SK-N-SH (cell line): Measurements from ENCODE around the gene PPP1R12B. TPM values are rescaled to one million over a fixed set of nuclear protein-coding genes. Genes with fewer than 3 reads are reported as not detected.

Source experiments
- CTCF ChIA-PET: fragments of 300-600, 350-600 bp; formaldehyde crosslinking; extraction: SDS; loops from one replicate; lab custom pipeline; 2021; lab: Yijun Ruan, JAX
- POLR2A ChIA-PET: fragments of 350-600 bp; sonication (Branson Sonifier 250); formaldehyde crosslinking; extraction: SDS; loops from one replicate; lab custom pipeline; 2020; ENCODE audit warnings: antibody characterized with exemption, inconsistent platforms; lab: Yijun Ruan, JAX
- DNase-seq: peaks from one replicate; pipeline ENCODE4 v3.0.0; 2012
- H2AFZ ChIP-seq: fragments of 200-600 bp; sonication (generic); 2 replicates; pipeline ENCODE4 v1.8.1; 2016; ENCODE audit warnings: antibody characterized with exemption, mild to moderate bottlenecking, low read depth
- H3F3A ChIP-seq: fragments of 200-600 bp; sonication (generic); replicated peaks from 2 replicates; pipeline ENCODE3; 2016; ENCODE audit warnings: antibody characterized with exemption, mild to moderate bottlenecking; ENCODE audit not compliant: insufficient read depth
- H3K27ac ChIP-seq, 2 experiments: fragments of 200-500 bp in 1 of 2; fragments of 200-600 bp in 1 of 2; sonication (Bioruptor generic) in 1 of 2; sonication (generic), shearing (Covaris generic) in 1 of 2; 2 replicates each; pipeline versions ENCODE4 v1.5.1 to v1.6.1; 2014 to 2016; ENCODE audit warnings: low read depth in 2 of 2, inconsistent platforms in 1 of 2, low read length in 1 of 2, mild to moderate bottlenecking in 1 of 2, mixed read lengths in 1 of 2
- H3K27me3 ChIP-seq: fragments of 200-600 bp; sonication (generic), shearing (Covaris generic); 2 replicates; pipeline ENCODE4 v1.6.1; 2016; ENCODE audit warnings: mixed run types; ENCODE audit not compliant: insufficient read depth
- H3K36me3 ChIP-seq, 2 experiments: fragments of 200-500 bp in 1 of 2; fragments of 200-600 bp in 1 of 2; sonication (Bioruptor generic) in 1 of 2; sonication (generic) in 1 of 2; replicated peaks in 1 of 2; 2 replicates each; pipeline versions ENCODE3 to v1.5.1; 2014 to 2016; ENCODE audit warnings: low read length in 1 of 2, mild to moderate bottlenecking in 1 of 2; ENCODE audit not compliant: insufficient read depth in 2 of 2, control insufficient read depth in 1 of 2
- H3K4me1 ChIP-seq, 2 experiments: fragments of 200-500 bp in 1 of 2; fragments of 200-600 bp in 1 of 2; sonication (Bioruptor generic) in 1 of 2; sonication (generic), shearing (Covaris generic) in 1 of 2; 2 replicates each; pipeline versions ENCODE4 v1.5.1 to v1.6.1; 2014 to 2016; ENCODE audit warnings: low read depth in 1 of 2, low read length in 1 of 2, mixed run types in 1 of 2; ENCODE audit not compliant: insufficient read depth in 2 of 2, control insufficient read depth in 1 of 2
- H3K4me2 ChIP-seq: fragments of 200-600 bp; sonication (generic), shearing (Covaris generic); 2 replicates; pipeline ENCODE4 v1.6.1; 2017; ENCODE audit warnings: mixed run types
- H3K4me3 ChIP-seq, 2 experiments: fragments of 200-500 bp in 1 of 2; fragments of 200-600 bp in 1 of 2; sonication (Bioruptor generic) in 1 of 2; sonication (generic), shearing (Covaris generic) in 1 of 2; 2 replicates each; pipeline versions ENCODE4 v1.5.1 to v1.8.1; 2014 to 2016; ENCODE audit warnings: low read depth in 2 of 2, inconsistent platforms in 1 of 2, low read length in 1 of 2, mild to moderate bottlenecking in 1 of 2, mixed read lengths in 1 of 2, moderate library complexity in 1 of 2
- H3K79me2 ChIP-seq: fragments of 200-600 bp; sonication (generic); 2 replicates; pipeline ENCODE4 v1.8.1; 2017; ENCODE audit warnings: mild to moderate bottlenecking; ENCODE audit not compliant: insufficient read depth
- H3K9ac ChIP-seq: fragments of 200-600 bp; sonication (generic); 2 replicates; pipeline ENCODE4 v1.6.1; 2017; ENCODE audit warnings: mixed run types
- H3K9me2 ChIP-seq: fragments of 200-600 bp; sonication (generic); 2 replicates; pipeline ENCODE4 v1.6.1; 2017; ENCODE audit warnings: mixed run types
- H3K9me3 ChIP-seq: fragments of 200-600 bp; sonication (generic); 2 replicates; pipeline ENCODE4 v1.6.1; 2017; ENCODE audit warnings: mixed run types, mild to moderate bottlenecking, moderate library complexity
- H4K20me1 ChIP-seq: fragments of 200-600 bp; sonication (generic); 2 replicates; pipeline ENCODE4 v1.6.1; 2017; ENCODE audit warnings: mild to moderate bottlenecking, mixed run types; ENCODE audit not compliant: insufficient read depth
- CHD2 ChIP-seq: fragments of 150-350 bp; IDR thresholded peaks from 2 replicates; pipeline ENCODE4 v1.6.1; 2018; ENCODE audit warnings: low read length; ENCODE audit not compliant: partially characterized antibody
- ELF1 ChIP-seq: IDR thresholded peaks from 2 replicates; pipeline ENCODE4 v1.4.0; 2012
- EP300 ChIP-seq, 2 experiments: IDR thresholded peaks; 2 replicates each; pipeline versions ENCODE4 v1.4.0 to v1.6.1; 2012; ENCODE audit warnings: borderline replicate concordance in 1 of 2, low read depth in 1 of 2, low read length in 1 of 2
- EZH2phosphoT487 ChIP-seq: fragments of 200-600 bp; sonication (generic); IDR thresholded peaks from 2 replicates; pipeline ENCODE4 v1.6.1; 2017; ENCODE audit warnings: low read depth, mixed run types, mild to moderate bottlenecking, antibody characterized with exemption, moderate library complexity, borderline replicate concordance
- FOXJ3 ChIP-seq: sonication (generic); formaldehyde crosslinking; IDR thresholded peaks from 2 replicates; pipeline ENCODE4 v1.5.1; 2020; ENCODE audit warnings: mild to moderate bottlenecking, missing genetic modification reagents
- FOXM1 ChIP-seq: IDR thresholded peaks from 2 replicates; pipeline ENCODE4 v1.4.0; 2012; ENCODE audit warnings: low read depth, mild to moderate bottlenecking
- GABPA ChIP-seq: IDR thresholded peaks from 2 replicates; pipeline ENCODE4 v1.4.0; 2012; ENCODE audit warnings: low read depth, mild to moderate bottlenecking
- GATA2 ChIP-seq: sonication (generic); formaldehyde crosslinking; IDR thresholded peaks from 2 replicates; pipeline ENCODE4 v1.5.0; 2020; ENCODE audit warnings: mild to moderate bottlenecking, missing genetic modification reagents
- JUND ChIP-seq: IDR thresholded peaks from 2 replicates; pipeline ENCODE4 v1.4.0; 2012
- MEF2A ChIP-seq: IDR thresholded peaks from 2 replicates; pipeline ENCODE4 v1.4.0; 2012; ENCODE audit warnings: low read depth, borderline replicate concordance
- MXI1 ChIP-seq: IDR thresholded peaks from 2 replicates; pipeline ENCODE4 v1.6.1; 2012; ENCODE audit warnings: mild to moderate bottlenecking, low read depth, low read length, improper control_type of control experiment
- NFIC ChIP-seq: IDR thresholded peaks from 2 replicates; pipeline ENCODE4 v1.4.0; 2012; ENCODE audit warnings: borderline replicate concordance
- NRF1 ChIP-seq: IDR thresholded peaks from 2 replicates; pipeline ENCODE4 v1.6.1; 2012; ENCODE audit warnings: low read depth, mild to moderate bottlenecking, low read length
- POLR2AphosphoS5 ChIP-seq: IDR thresholded peaks from 2 replicates; pipeline ENCODE4 v1.6.1; 2012; ENCODE audit warnings: low read depth, low read length
- RAD21 ChIP-seq: IDR thresholded peaks from 2 replicates; pipeline ENCODE4 v1.6.1; 2012; ENCODE audit warnings: mild to moderate bottlenecking, low read length
- RCOR1 ChIP-seq: fragments of 150-350 bp; IDR thresholded peaks from 2 replicates; pipeline ENCODE4 v1.6.1; 2017; ENCODE audit warnings: antibody characterized with exemption, low read length
- RFX5 ChIP-seq: IDR thresholded peaks from 2 replicates; pipeline ENCODE4 v1.6.1; 2012; ENCODE audit warnings: mild to moderate bottlenecking, improper control_type of control experiment, low read length
- RXRA ChIP-seq: IDR thresholded peaks from 2 replicates; pipeline ENCODE4 v1.4.0; 2012; ENCODE audit warnings: low read depth, mild to moderate bottlenecking, borderline replicate concordance
- SIN3A ChIP-seq: IDR thresholded peaks from 2 replicates; pipeline ENCODE4 v1.6.1; 2012; ENCODE audit warnings: low read depth, mild to moderate bottlenecking, low read length, moderate library complexity, borderline replicate concordance
- SMC3 ChIP-seq: IDR thresholded peaks from 2 replicates; pipeline ENCODE4 v1.6.1; 2012; ENCODE audit warnings: low read depth, low read length, improper control_type of control experiment
- TAF1 ChIP-seq: IDR thresholded peaks from 2 replicates; pipeline ENCODE4 v1.6.1; 2012; ENCODE audit warnings: low read depth, mild to moderate bottlenecking, low read length, moderate library complexity, borderline replicate concordance
- TCF12 ChIP-seq: IDR thresholded peaks from 2 replicates; pipeline ENCODE4 v1.4.0; 2012
- YY1 ChIP-seq: IDR thresholded peaks from 2 replicates; pipeline ENCODE4 v1.4.0; 2012; ENCODE audit warnings: low read depth, mild to moderate bottlenecking
- WGBS: methylation state at CpG from one replicate; pipeline ENCODE4 v1.1.6; 2017; ENCODE audit warnings: low lambda C conversion rate; 5-methylcytosine and 5-hydroxymethylcytosine counted together
- polyA plus RNA-seq, 3 experiments: library from polyadenylated mRNA; depleted of rRNA; stranded (reverse); fragments of >200 nt; gene quantifications; 2 replicates each; pipeline ENCODE4 v1.2.3, GENCODE V29; 2012
- TF ChIP-seq, protein P1 (sequence below): IDR thresholded peaks from 2 replicates; pipeline ENCODE4 v1.4.0; 2012; ENCODE audit warnings: low read depth, borderline replicate concordance
- TF ChIP-seq, protein P2 (sequence below): IDR thresholded peaks from 2 replicates; pipeline ENCODE4; 2012
- TF ChIP-seq, protein P3 (sequence below): fragments of 150-350 bp; IDR thresholded peaks from 2 replicates; pipeline ENCODE4 v1.6.1; 2017; ENCODE audit warnings: antibody characterized with exemption, low read length, low read depth, borderline replicate concordance
- TF ChIP-seq, protein P4 (sequence below): IDR thresholded peaks from 2 replicates; pipeline ENCODE4 v1.6.1; 2012; ENCODE audit warnings: mild to moderate bottlenecking, low read depth, low read length, moderate library complexity
- TF ChIP-seq, protein P5 (sequence below): IDR thresholded peaks from 2 replicates; pipeline ENCODE4 v1.4.0; 2012; ENCODE audit warnings: low read depth
- TF ChIP-seq, protein P6 (sequence below): fragments of 150-350 bp; IDR thresholded peaks from 2 replicates; pipeline ENCODE4 v1.6.1; 2016; ENCODE audit warnings: mild to moderate bottlenecking, low read depth, low read length

PPP1R12B gene
- polyA plus RNA-seq, 1 of the 3 experiments (the other 2 are of a cell fraction): 2.8 TPM

DNA sequence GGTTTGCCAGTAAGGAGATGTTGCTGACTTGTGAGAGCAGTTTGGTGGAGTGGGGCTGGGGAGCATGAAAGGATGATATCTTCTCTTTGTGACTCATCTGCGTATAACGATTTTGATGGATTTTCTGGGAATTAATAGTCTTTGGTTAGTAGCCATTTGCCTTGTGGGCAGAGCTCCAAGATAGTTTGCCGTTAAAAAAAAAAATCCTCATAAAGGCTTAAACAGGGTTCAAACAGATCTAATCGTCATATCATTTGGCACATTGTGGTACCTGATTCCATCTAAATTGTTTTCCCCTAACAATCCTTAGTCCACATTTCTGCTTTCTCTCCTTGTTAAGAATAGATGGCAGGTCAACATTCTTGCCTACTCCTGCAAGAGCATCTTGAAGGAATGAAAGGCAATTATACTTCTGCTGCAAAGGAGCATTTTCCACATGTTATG lies 168.0 kb downstream of the PPP1R12B start:
- Histone ChIP-seq H3F3A (no peaks in the 10 kb centered on the region), H3K9me3 (no peaks in the 10 kb centered on the region), H3K27ac (peak overlapping the region; percentile 60 to 90; a peak in 3 of 4 replicates), H4K20me1 (no peaks in the 10 kb centered on the region), H3K9ac (no peak overlapping the region), H3K4me3 (peak overlapping the region in 1 of 2 experiments; percentile 26; a peak in 1 of 4 replicates), H3K36me3 (peaks cover 0 to 3% of the 10 kb centered on the region in 2 experiments), H3K4me1 (peaks cover 4 to 18% of the 10 kb centered on the region in 2 experiments), H3K4me2 (peak overlapping the region; percentile 44), H3K79me2 (no peaks in the 10 kb centered on the region), H2AFZ (no peak overlapping the region), H3K9me2 (no peaks in the 10 kb centered on the region), H3K27me3 (no peaks in the 10 kb centered on the region)
- 21% methylated on average over 4 of the region's 4 CpGs for WGBS
- CTCF ChIA-PET: interaction anchor here (1.3 to 1.4 kb wide), 2 partner anchors 84 to 203 kb away, joined by 3 read pairs; no protein-coding TSS in a partner anchor
- peak; percentile 0 for DNase-seq
- POLR2A ChIA-PET: no interaction called here
- TF ChIP-seq RCOR1 (no peak), EP300 (IDR thresholded peaks at IDR 0.05; ENCODE audit: borderline replicate concordance in 1 of 2, low read depth in 1 of 2, low read length in 1 of 2) (peak; percentile 43 to 80; a peak in 3 of 4 replicates), GABPA (no peak), FOXJ3 (CRISPR knock-in tag) (no peak), MXI1 (no peak), TAF1 (no peak), JUND (peak; percentile 77), TCF12 (peak; percentile 92), SIN3A (no peak), YY1 (peak; percentile 61; the same call in 1 of the 2 replicates), SMC3 (no peak), ELF1 (no peak), NFIC (peak; percentile 96), EZH2phosphoT487 (no peak), NRF1 (no peak), MEF2A (no peak), POLR2AphosphoS5 (peak; percentile 66), CHD2 (no peak), RFX5 (no peak), RAD21 (no peak), FOXM1 (peak; percentile 60; the same call in 1 of the 2 replicates), RXRA (peak; percentile 72; the same call in 1 of the 2 replicates), GATA2 (no peak)
- TF ChIP-seq, protein P1, sequence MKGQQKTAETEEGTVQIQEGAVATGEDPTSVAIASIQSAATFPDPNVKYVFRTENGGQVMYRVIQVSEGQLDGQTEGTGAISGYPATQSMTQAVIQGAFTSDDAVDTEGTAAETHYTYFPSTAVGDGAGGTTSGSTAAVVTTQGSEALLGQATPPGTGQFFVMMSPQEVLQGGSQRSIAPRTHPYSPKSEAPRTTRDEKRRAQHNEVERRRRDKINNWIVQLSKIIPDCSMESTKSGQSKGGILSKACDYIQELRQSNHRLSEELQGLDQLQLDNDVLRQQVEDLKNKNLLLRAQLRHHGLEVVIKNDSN: no peak
- TF ChIP-seq, protein P2, sequence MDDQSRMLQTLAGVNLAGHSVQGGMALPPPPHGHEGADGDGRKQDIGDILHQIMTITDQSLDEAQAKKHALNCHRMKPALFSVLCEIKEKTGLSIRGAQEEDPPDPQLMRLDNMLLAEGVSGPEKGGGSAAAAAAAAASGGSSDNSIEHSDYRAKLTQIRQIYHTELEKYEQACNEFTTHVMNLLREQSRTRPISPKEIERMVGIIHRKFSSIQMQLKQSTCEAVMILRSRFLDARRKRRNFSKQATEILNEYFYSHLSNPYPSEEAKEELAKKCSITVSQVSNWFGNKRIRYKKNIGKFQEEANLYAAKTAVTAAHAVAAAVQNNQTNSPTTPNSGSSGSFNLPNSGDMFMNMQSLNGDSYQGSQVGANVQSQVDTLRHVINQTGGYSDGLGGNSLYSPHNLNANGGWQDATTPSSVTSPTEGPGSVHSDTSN: peak; percentile 83
- TF ChIP-seq, protein P3, sequence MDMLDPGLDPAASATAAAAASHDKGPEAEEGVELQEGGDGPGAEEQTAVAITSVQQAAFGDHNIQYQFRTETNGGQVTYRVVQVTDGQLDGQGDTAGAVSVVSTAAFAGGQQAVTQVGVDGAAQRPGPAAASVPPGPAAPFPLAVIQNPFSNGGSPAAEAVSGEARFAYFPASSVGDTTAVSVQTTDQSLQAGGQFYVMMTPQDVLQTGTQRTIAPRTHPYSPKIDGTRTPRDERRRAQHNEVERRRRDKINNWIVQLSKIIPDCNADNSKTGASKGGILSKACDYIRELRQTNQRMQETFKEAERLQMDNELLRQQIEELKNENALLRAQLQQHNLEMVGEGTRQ: no peak
- TF ChIP-seq, protein P4, sequence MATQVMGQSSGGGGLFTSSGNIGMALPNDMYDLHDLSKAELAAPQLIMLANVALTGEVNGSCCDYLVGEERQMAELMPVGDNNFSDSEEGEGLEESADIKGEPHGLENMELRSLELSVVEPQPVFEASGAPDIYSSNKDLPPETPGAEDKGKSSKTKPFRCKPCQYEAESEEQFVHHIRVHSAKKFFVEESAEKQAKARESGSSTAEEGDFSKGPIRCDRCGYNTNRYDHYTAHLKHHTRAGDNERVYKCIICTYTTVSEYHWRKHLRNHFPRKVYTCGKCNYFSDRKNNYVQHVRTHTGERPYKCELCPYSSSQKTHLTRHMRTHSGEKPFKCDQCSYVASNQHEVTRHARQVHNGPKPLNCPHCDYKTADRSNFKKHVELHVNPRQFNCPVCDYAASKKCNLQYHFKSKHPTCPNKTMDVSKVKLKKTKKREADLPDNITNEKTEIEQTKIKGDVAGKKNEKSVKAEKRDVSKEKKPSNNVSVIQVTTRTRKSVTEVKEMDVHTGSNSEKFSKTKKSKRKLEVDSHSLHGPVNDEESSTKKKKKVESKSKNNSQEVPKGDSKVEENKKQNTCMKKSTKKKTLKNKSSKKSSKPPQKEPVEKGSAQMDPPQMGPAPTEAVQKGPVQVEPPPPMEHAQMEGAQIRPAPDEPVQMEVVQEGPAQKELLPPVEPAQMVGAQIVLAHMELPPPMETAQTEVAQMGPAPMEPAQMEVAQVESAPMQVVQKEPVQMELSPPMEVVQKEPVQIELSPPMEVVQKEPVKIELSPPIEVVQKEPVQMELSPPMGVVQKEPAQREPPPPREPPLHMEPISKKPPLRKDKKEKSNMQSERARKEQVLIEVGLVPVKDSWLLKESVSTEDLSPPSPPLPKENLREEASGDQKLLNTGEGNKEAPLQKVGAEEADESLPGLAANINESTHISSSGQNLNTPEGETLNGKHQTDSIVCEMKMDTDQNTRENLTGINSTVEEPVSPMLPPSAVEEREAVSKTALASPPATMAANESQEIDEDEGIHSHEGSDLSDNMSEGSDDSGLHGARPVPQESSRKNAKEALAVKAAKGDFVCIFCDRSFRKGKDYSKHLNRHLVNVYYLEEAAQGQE: no peak
- TF ChIP-seq, protein P5, sequence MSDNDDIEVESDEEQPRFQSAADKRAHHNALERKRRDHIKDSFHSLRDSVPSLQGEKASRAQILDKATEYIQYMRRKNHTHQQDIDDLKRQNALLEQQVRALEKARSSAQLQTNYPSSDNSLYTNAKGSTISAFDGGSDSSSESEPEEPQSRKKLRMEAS: 0 out of 2 replicates have a peak, but pooled peaks have one; percentile 14
- TF ChIP-seq, protein P6, sequence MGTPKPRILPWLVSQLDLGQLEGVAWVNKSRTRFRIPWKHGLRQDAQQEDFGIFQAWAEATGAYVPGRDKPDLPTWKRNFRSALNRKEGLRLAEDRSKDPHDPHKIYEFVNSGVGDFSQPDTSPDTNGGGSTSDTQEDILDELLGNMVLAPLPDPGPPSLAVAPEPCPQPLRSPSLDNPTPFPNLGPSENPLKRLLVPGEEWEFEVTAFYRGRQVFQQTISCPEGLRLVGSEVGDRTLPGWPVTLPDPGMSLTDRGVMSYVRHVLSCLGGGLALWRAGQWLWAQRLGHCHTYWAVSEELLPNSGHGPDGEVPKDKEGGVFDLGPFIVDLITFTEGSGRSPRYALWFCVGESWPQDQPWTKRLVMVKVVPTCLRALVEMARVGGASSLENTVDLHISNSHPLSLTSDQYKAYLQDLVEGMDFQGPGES: no peak
